KOPT-K1 (cell line): ENCODE data around the gene MARS1.

ENCODE experiments used
- H3K27ac ChIP-seq: fragments of 200-600 bp; sonication (generic); 2 replicates; pipeline ENCODE4 v1.5.1; 2016; ENCODE audit warnings: antibody characterized with exemption, mild to moderate bottlenecking, low read depth, low read length; ENCODE audit not compliant: poor library complexity, severe bottlenecking
- H3K36me3 ChIP-seq: fragments of 200-600 bp; sonication (generic); 2 replicates; pipeline ENCODE4 v1.5.1; 2017; ENCODE audit warnings: antibody characterized with exemption, mild to moderate bottlenecking, low read length, moderate library complexity; ENCODE audit not compliant: insufficient read depth
- H3K9me3 ChIP-seq: fragments of 200-600 bp; sonication (generic); 2 replicates; pipeline ENCODE4 v1.5.1; 2017; ENCODE audit warnings: antibody characterized with exemption, low read length, mild to moderate bottlenecking; ENCODE audit not compliant: insufficient read depth, poor library complexity, severe bottlenecking

Gene MARS1

DNA sequence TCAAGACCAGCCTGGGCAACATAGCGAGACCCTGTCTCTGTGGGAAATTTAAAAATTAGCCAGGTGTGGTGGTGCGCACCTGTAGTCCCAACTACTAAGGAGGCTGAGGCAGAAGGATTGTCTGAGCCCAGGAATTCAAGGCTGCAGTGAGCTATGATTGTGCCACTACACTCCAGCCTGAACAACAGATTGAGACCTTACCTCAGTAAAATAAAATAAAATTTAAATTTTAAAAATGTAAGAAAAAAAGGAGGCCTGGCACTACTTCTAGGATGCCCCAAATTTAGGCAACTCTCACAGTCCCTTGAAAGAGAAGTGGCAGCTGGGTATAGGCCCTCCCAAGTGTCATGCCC, 33.7 kb upstream of the MARS1 start:
- H3K9me3 ChIP-seq, result no peaks in the 10 kb centered on the region
- no peaks in the 10 kb centered on the region for H3K36me3 ChIP-seq
- H3K27ac ChIP-seq, result no peak overlapping the region

- no peak within 1 kb of the TSS for H3K27ac ChIP-seq
- H3K36me3 ChIP-seq, result no peaks in the 10 kb centered on the region
- H3K9me3 ChIP-seq, result no peaks in the 10 kb centered on the region
Observed at GRCh38 chr12:57454566-57455373, 33.1 kb upstream of the MARS1 start, which contains the start of gene INHBE. INHBE (plus strand) TSS chr12:57455307; CDS start chr12:57455537, 230 bp downstream.

DNA sequence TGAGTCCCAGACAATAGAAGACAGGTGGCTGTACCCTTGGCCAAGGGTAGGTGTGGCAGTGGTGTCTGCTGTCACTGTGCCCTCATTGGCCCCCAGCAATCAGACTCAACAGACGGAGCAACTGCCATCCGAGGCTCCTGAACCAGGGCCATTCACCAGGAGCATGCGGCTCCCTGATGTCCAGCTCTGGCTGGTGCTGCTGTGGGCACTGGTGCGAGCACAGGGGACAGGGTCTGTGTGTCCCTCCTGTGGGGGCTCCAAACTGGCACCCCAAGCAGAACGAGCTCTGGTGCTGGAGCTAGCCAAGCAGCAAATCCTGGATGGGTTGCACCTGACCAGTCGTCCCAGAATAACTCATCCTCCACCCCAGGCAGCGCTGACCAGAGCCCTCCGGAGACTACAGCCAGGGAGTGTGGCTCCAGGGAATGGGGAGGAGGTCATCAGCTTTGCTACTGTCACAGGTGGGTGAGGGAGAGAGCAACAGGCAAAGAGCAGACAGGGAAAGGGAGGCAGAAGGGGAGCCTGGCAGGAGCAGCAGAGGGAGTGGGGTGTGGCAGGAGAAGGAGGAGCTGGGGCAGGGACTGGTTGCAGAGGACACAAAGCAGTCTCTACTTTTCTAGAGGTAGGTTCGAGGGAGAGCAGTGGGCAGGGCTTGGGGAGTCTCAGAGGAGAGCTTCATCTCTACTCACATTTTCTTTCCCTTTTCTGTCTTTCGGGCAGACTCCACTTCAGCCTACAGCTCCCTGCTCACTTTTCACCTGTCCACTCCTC, 32.3 kb upstream of the MARS1 start:
- H3K9me3 ChIP-seq, result no peaks in the 10 kb centered on the region
- no peaks in the 10 kb centered on the region for H3K36me3 ChIP-seq
- H3K27ac ChIP-seq, result no peak overlapping the region

GRCh38 chr12:57456145-57456700, 31.6 kb upstream of the MARS1 start:
- no peak overlapping the region for H3K27ac ChIP-seq
- no peaks in the 10 kb centered on the region for H3K36me3 ChIP-seq
- H3K9me3 ChIP-seq, result no peaks in the 10 kb centered on the region

DNA sequence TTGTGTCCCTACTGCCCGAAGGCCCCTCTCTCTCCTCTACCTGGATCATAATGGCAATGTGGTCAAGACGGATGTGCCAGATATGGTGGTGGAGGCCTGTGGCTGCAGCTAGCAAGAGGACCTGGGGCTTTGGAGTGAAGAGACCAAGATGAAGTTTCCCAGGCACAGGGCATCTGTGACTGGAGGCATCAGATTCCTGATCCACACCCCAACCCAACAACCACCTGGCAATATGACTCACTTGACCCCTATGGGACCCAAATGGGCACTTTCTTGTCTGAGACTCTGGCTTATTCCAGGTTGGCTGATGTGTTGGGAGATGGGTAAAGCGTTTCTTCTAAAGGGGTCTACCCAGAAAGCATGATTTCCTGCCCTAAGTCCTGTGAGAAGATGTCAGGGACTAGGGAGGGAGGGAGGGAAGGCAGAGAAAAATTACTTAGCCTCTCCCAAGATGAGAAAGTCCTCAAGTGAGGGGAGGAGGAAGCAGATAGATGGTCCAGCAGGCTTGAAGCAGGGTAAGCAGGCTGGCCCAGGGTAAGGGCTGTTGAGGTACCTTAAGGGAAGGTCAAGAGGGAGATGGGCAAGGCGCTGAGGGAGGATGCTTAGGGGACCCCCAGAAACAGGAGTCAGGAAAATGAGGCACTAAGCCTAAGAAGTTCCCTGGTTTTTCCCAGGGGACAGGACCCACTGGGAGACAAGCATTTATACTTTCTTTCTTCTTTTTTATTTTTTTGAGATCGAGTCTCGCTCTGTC, 31.0 kb upstream of the MARS1 start:
- Histone ChIP-seq H3K9me3 (no peaks in the 10 kb centered on the region), H3K36me3 (no peaks in the 10 kb centered on the region), H3K27ac (no peak overlapping the region)

GRCh38 chr12:57458665-57459054, 29.2 kb upstream of the MARS1 start:
- Histone ChIP-seq H3K36me3 (no peaks in the 10 kb centered on the region), H3K27ac (peak overlapping the region; percentile 48), H3K9me3 (no peaks in the 10 kb centered on the region)

GRCh38 chr12:57459055-57459749, 28.7 kb upstream of the MARS1 start:
- H3K36me3 ChIP-seq, result no peaks in the 10 kb centered on the region
- no peaks in the 10 kb centered on the region for H3K9me3 ChIP-seq
- peak overlapping the region; percentile 48 for H3K27ac ChIP-seq

DNA sequence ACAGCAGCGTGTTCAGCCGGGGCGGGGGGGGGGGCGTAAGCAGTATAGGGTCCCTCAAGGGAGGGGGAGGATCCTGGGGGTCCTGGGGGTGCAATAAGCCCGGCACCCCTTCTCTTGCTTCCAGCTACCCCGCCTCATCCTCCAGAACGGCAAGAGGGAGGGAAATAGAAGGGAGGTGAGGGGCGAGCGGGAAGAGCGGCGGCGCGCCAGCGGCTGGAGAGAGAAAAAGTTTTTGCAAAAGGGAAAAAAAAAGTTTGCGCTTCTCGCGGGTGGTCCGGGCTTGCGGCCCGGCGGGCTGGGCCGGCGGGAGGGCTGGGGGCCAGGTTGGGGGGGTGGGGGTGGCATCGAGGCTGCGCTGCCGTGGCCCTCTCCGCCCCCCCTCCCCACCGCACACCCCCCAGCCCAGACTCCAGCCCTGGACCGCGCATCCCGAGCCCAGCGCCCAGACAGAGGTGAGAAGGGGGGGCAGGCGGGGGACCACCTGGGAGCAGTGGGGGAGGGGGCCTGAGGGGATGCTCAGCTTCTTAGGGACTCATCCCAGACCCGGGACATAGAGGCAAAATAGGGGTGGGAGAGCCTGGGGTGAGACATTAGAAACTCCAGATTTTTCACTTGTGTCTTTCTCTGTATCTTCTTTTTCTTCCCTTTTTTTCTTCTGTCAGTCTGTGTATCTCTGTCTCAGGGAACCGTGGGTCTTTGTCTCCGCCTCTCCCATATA, 28.0 kb upstream of the MARS1 start, which contains the start of gene GLI1:
GLI1 (plus strand) TSS at position 36 of the 718 bp plus-strand sequence. CDS start 3,907 bp downstream, outside the sequence.
- Histone ChIP-seq H3K9me3 (no peaks in the 10 kb centered on the region), H3K27ac (peak within 1 kb of the TSS; percentile 48), H3K36me3 (no peaks in the 10 kb centered on the region)

DNA sequence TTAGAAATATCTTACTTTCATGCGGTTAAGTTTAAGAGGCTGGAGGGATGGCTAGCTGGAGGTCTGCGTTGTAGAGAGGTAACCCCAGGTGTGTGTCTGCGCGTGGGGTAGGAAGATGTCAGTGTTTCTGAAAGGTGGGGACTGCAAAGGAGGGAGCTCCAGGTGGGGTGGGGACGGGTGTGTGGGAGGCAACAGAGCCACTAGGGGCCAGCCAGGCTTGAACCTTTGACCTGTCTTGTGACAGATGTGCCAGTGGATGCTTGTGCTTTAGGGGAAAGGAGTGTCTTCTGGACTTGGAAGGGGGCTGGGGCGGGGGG, 27.4 kb upstream of the MARS1 start:
- Histone ChIP-seq H3K27ac (no peak overlapping the region), H3K36me3 (no peaks in the 10 kb centered on the region)

GRCh38 chr12:57460841-57461275, 27.0 kb upstream of the MARS1 start:
- Histone ChIP-seq H3K27ac (no peak overlapping the region), H3K36me3 (no peaks in the 10 kb centered on the region), H3K9me3 (no peaks in the 10 kb centered on the region)

More for the DNA sequence above, 27.4 kb upstream of the MARS1 start:
- no peaks in the 10 kb centered on the region for H3K9me3 ChIP-seq

- no peak overlapping the region for H3K27ac ChIP-seq
- H3K9me3 ChIP-seq, result no peaks in the 10 kb centered on the region
- no peaks in the 10 kb centered on the region for H3K36me3 ChIP-seq
Observed at GRCh38 chr12:57461276-57461916, 26.5 kb upstream of the MARS1 start.

DNA sequence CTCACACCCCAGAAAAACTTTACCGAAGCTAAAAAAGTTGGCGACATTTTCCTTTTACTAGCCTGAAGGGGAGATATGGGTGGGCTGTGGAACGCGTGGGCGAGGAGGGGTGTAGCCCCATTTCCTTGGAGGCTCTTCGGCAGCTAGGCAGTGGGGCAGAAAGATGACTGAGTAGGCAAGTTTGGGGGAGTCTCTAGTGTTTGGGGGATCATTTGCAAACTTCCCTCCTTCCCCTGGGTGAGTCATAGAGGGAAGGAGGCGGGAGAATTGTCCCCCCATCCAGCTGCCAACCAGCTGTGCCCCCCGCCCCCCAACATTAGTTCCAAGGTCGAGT, 26.0 kb upstream of the MARS1 start:
- H3K27ac ChIP-seq, result no peak overlapping the region

DNA sequence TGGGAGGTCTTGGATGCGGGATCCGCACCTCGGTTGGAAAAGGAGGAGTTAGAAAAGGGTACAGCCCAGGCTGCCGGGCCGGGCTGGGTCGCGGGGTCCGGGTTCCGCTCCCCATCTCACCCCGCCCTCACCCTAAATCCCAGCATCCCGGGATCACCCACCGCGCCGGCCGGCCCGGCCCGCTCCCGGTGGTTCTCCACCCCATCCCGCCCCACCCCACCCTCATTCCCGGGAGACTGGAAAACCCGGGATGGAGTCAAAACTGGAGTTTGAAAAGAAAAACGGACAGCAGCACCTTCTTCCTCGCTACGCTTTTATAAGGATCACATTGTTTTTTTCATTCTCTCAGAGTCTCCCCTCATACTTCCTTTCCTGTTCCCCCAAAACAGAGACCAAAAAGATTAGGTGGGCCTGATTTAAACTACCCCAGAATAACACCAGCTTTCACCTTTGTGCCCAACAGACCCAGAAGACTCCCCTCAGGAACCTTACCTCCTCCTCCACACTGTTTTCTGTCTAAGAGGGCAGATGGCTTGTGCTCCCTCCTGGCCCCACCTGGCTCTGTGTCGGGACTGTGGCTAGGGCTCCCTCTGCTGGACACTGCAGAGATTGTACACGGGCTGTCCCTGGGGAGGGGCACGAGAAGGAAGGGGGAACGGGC, 25.5 kb upstream of the MARS1 start:
- H3K36me3 ChIP-seq, result no peaks in the 10 kb centered on the region
- no peaks in the 10 kb centered on the region for H3K9me3 ChIP-seq
- no peak overlapping the region for H3K27ac ChIP-seq

More for the DNA sequence above, 26.0 kb upstream of the MARS1 start:
- Histone ChIP-seq H3K9me3 (no peaks in the 10 kb centered on the region), H3K36me3 (no peaks in the 10 kb centered on the region)
